T-helper 22 cell (primary cell): ENCODE results near the gene GALR2.
A peak's percentile ranks its signal among the peaks of the same experiment; 100 is the strongest.

Source experiments
- DNase-seq: peaks from one replicate; pipeline ENCODE4 v3.0.0-alpha.2; 2020; ENCODE audit warnings: low read depth

The GALR2 gene

GRCh38 chr17:76094046-76094445 lies 19.5 kb downstream of the GALR2 start:
- no peak for DNase-seq

- no peak for DNase-seq
Measured at GRCh38 chr17:76095943-76096342, 21.4 kb downstream of the GALR2 start.

GRCh38 chr17:76097716-76098295 lies 23.2 kb downstream of the GALR2 start:
- DNase-seq, result no peak

GRCh38 chr17:76102944-76103273 lies 28.3 kb downstream of the GALR2 start:
- no peak for DNase-seq

GRCh38 chr17:76103274-76104139 lies 28.9 kb downstream of the GALR2 start, which contains the start of gene EXOC7:
Gene EXOC7 (minus strand): TSS chr17:76103787. CDS start chr17:76103692, 95 bp downstream.
- peak; percentile 83 for DNase-seq

- DNase-seq, result no peak
Measured at GRCh38 chr17:76104140-76104895, 29.7 kb downstream of the GALR2 start.

GRCh38 chr17:76104896-76105231 lies 30.3 kb downstream of the GALR2 start:
- no peak for DNase-seq

- DNase-seq, result no peak
Measured at GRCh38 chr17:76106703-76107102, 32.1 kb downstream of the GALR2 start.

- DNase-seq, result no peak
Measured at GRCh38 chr17:76107509-76107908, 32.9 kb downstream of the GALR2 start.

GRCh38 chr17:76111956-76112355 lies 37.4 kb downstream of the GALR2 start:
- no peak for DNase-seq

GRCh38 chr17:76115138-76115754 lies 40.7 kb downstream of the GALR2 start:
- no peak for DNase-seq

GRCh38 chr17:76119409-76120371 lies 45.1 kb downstream of the GALR2 start:
- DNase-seq, result no peak

GRCh38 chr17:76120658-76121008 lies 46.1 kb downstream of the GALR2 start:
- no peak for DNase-seq

- no peak for DNase-seq
Measured at GRCh38 chr17:76121932-76122430, 47.4 kb downstream of the GALR2 start.

GRCh38 chr17:76122431-76123190 lies 48.0 kb downstream of the GALR2 start:
- DNase-seq, result no peak

- DNase-seq, result no peak
Measured at GRCh38 chr17:76123191-76123499, 48.6 kb downstream of the GALR2 start.

GRCh38 chr17:76123749-76124581 lies 49.4 kb downstream of the GALR2 start:
- DNase-seq, result no peak

- no peak for DNase-seq
Measured at GRCh38 chr17:76124582-76125390, 50.2 kb downstream of the GALR2 start.

GRCh38 chr17:76125391-76125675 lies 50.8 kb downstream of the GALR2 start:
- no peak for DNase-seq
